Stomach (tissue), 4 donors: ENCODE data around the gene GPS1.

Experiments
- CTCF ChIP-seq, 7 experiments: fragments of 450-650 bp in 4 of 7; fragments of 200-600 bp in 3 of 7; sonication (generic) in 3 of 7; IDR thresholded peaks; one replicate each; pipeline ENCODE4 v1.5.1; 2016 to 2019; ENCODE audit warnings: antibody characterized with exemption in 7 of 7, control low read depth in 2 of 7, mild to moderate bottlenecking in 1 of 7
- POLR2A ChIP-seq, 4 donors: fragments of 450-650 bp; IDR thresholded peaks; one replicate each; pipeline ENCODE4 v1.6.1; 2016; ENCODE audit warnings: antibody characterized with exemption in 4 of 4, control low read depth in 2 of 4, mild to moderate bottlenecking in 1 of 4, moderate library complexity in 1 of 4

DNA sequence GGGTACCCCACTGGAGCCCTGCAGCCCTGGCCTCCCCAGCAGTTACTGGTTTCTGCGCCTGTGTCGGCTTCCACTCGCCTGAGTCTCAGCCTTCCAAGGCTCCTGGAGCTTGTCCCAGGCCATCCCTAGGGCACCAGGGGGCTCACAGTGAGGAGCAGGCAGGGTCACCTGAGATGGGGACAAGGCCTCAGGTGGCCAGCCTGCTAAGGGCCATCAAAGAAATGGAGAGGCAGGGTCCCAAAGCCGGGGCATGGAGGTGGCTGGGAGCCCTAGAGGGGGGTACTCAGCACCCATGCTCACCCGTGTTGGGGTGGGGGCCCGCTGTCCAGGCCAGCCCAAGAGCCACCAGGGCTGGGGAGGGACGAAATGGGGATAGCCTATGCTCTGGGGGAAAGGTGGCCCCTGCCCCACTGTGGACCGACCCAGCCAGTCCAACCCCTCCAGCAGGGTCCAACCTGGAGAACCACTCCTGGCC is 45.0 kb downstream of the GPS1 start:
- no peak for TF ChIP-seq CTCF (IDR thresholded peaks at IDR 0.05)
- TF ChIP-seq POLR2A (IDR thresholded peaks at IDR 0.05): no peak
